ENCODE measurements around the gene RNU1-1.

DNA sequence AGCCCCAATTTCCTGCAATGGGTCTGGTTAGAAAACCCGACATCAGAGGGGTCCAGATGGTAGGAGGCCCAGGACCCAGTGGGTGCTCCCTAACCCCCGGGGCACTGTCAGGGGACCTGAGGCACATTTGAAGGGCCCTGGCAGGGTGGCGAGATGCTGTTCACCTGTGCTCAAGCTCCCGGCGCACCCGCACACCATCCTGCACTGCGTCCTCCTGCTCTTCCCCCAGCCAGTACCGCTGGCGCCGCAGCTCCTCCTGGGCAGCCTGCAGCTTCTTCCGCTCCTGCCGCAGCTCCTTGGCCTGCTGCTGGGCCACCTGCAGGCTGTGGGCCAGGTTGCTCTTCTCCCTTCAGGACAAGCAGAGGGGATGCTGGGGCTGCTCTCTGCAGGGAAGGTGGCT lies 36.0 kb downstream of the RNU1-1 start:
- TF ChIP-seq POLR2A (IDR thresholded peaks at IDR 0.05) (no peak), EP300 (IDR thresholded peaks at IDR 0.05; ENCODE audit: low read depth) (no peak)
- TF ChIP-seq, protein P1, sequence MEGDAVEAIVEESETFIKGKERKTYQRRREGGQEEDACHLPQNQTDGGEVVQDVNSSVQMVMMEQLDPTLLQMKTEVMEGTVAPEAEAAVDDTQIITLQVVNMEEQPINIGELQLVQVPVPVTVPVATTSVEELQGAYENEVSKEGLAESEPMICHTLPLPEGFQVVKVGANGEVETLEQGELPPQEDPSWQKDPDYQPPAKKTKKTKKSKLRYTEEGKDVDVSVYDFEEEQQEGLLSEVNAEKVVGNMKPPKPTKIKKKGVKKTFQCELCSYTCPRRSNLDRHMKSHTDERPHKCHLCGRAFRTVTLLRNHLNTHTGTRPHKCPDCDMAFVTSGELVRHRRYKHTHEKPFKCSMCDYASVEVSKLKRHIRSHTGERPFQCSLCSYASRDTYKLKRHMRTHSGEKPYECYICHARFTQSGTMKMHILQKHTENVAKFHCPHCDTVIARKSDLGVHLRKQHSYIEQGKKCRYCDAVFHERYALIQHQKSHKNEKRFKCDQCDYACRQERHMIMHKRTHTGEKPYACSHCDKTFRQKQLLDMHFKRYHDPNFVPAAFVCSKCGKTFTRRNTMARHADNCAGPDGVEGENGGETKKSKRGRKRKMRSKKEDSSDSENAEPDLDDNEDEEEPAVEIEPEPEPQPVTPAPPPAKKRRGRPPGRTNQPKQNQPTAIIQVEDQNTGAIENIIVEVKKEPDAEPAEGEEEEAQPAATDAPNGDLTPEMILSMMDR (IDR thresholded peaks at IDR 0.05): no peak

All from transverse colon (tissue), 3 donors.